Lower leg skin (tissue), 4 donors: ENCODE results near the gene IPCEF1. TPM values are rescaled to one million over a fixed set of nuclear protein-coding genes. Genes with fewer than 3 reads are reported as not detected.

ENCODE experiments used
- DNase-seq, 2 donors: peaks; one replicate each; pipeline ENCODE4 v3.0.0-alpha.2; 2019; ENCODE audit warnings: low spot score in 2 of 2
- H3K4me3 ChIP-seq: fragments of 200-600 bp; sonication (generic); 2 replicates; pipeline ENCODE4 v1.5.1; 2017; ENCODE audit warnings: mild to moderate bottlenecking, low read depth; ENCODE audit not compliant: poor library complexity, severe bottlenecking
- CTCF ChIP-seq, 3 donors: fragments of 450-650 bp; IDR thresholded peaks; one replicate each; pipeline ENCODE4 v1.5.1; 2016; ENCODE audit warnings: antibody characterized with exemption in 3 of 3, mild to moderate bottlenecking in 3 of 3, moderate library complexity in 2 of 3
- POLR2A ChIP-seq, 2 donors: fragments of 450-650 bp; IDR thresholded peaks; one replicate each; pipeline ENCODE4 v1.6.1; 2016 to 2017; ENCODE audit warnings: antibody characterized with exemption in 2 of 2, mild to moderate bottlenecking in 1 of 2, moderate library complexity in 1 of 2
- WGBS, 2 donors: methylation state at CpG; one replicate each; pipeline ENCODE4 v1.1.5; 2018; 5-methylcytosine and 5-hydroxymethylcytosine counted together
- intact Hi-C: fragments of 100-400 bp; cut with DNase I; formaldehyde crosslinking; loops from one replicate; pipeline ENCODE4 v1.15.0; 2023; ENCODE audit warnings: low total_unique reads
- total RNA-seq, 4 donors: library from RNA; depleted of rRNA; stranded (reverse); fragments of >200 nt; gene quantifications; one replicate each; pipeline ENCODE4 v1.1.0, GENCODE V29; 2016

Gene IPCEF1
- total RNA-seq, 4 donors from 2014 or later: 0.67 to 1.7 (median 0.97) TPM

- no peak overlapping the region for H3K4me3 ChIP-seq
- TF ChIP-seq POLR2A (IDR thresholded peaks at IDR 0.05) (no peak), CTCF (IDR thresholded peaks at IDR 0.05) (no peak)
- no peak for DNase-seq
- WGBS, 2 donors: 86 to 88% methylated on average over 3 of the region's 3 CpGs
- intact Hi-C loops: no loop called here
Observed at GRCh38 chr6:154230393-154230792, 126.2 kb downstream of the IPCEF1 start.

- TF ChIP-seq POLR2A (IDR thresholded peaks at IDR 0.05) (no peak), CTCF (IDR thresholded peaks at IDR 0.05) (no peak)
- no peak overlapping the region for H3K4me3 ChIP-seq
- DNase-seq: no peak
- WGBS, 2 donors: 83 to 88% methylated on average over 6 of the region's 6 CpGs
- intact Hi-C loops: no loop called here
Observed at GRCh38 chr6:154229786-154230185, 126.8 kb downstream of the IPCEF1 start.

- WGBS, 2 donors: 77 to 89% methylated on average over 4 of the region's 4 CpGs
- DNase-seq: no peak
- intact Hi-C loops: no loop called here
- H3K4me3 ChIP-seq: no peak overlapping the region
- no peak for TF ChIP-seq CTCF (IDR thresholded peaks at IDR 0.05)
- no peak for TF ChIP-seq POLR2A (IDR thresholded peaks at IDR 0.05)
Observed at GRCh38 chr6:154228521-154228905, 128.1 kb downstream of the IPCEF1 start.

- no peak for DNase-seq
- no peak for TF ChIP-seq POLR2A (IDR thresholded peaks at IDR 0.05)
- no peak for TF ChIP-seq CTCF (IDR thresholded peaks at IDR 0.05)
- no peak overlapping the region for H3K4me3 ChIP-seq
- intact Hi-C loops: no loop called here
- 80 to 83% methylated on average over 7 of the region's 7 CpGs for WGBS, 2 donors
Observed at GRCh38 chr6:154227862-154228520, 128.6 kb downstream of the IPCEF1 start.

GRCh38 chr6:154226461-154226860 lies 130.1 kb downstream of the IPCEF1 start:
- H3K4me3 ChIP-seq: no peak overlapping the region
- TF ChIP-seq CTCF (IDR thresholded peaks at IDR 0.05): no peak
- no peak for TF ChIP-seq POLR2A (IDR thresholded peaks at IDR 0.05)
- no peak for DNase-seq
- 89 to 91% methylated on average over 3 of the region's 3 CpGs for WGBS, 2 donors
- intact Hi-C loops: no loop called here

- no peak for DNase-seq
- H3K4me3 ChIP-seq: no peak overlapping the region
- WGBS, 2 donors: 70 to 85% methylated on average over 2 of the region's 2 CpGs
- TF ChIP-seq CTCF (IDR thresholded peaks at IDR 0.05) (no peak), POLR2A (IDR thresholded peaks at IDR 0.05) (no peak)
- intact Hi-C loops: no loop called here
Observed at GRCh38 chr6:154223296-154223695, 133.3 kb downstream of the IPCEF1 start.
